Keratinocyte (primary cell): ENCODE data around the gene MAP3K20. TPM values are rescaled to one million over a fixed set of nuclear protein-coding genes. Genes with fewer than 3 reads are reported as not detected.

Experiments
- DNase-seq: peaks from one replicate; pipeline ENCODE4 v3.0.0-alpha.2; 2011; ENCODE audit warnings: low read depth, missing footprints, low spot score
- FAIRE-seq: peaks from 2 replicates; lab custom pipeline; 2011; peaks lifted over from hg19 to GRCh38; lab: Jason Lieb, UNC
- H2AFZ ChIP-seq: 2 replicates; pipeline ENCODE4 v1.6.0; 2012; ENCODE audit warnings: low read length, control low read depth, inconsistent platforms; ENCODE audit not compliant: control insufficient read depth
- H3K27ac ChIP-seq: 2 replicates; pipeline ENCODE4 v1.5.1; 2011; ENCODE audit warnings: low read length; ENCODE audit not compliant: control insufficient read depth, insufficient read depth
- H3K27me3 ChIP-seq: 3 replicates; pipeline ENCODE4 v1.6.0; 2011; ENCODE audit warnings: low read length; ENCODE audit not compliant: control insufficient read depth, insufficient read depth; ENCODE audit errors: extremely low read depth
- H3K36me3 ChIP-seq, 2 experiments: 2 replicates in 1 of 2; 3 replicates in 1 of 2; pipeline ENCODE4 v1.5.1; 2011; ENCODE audit warnings: low read length in 2 of 2, mild to moderate bottlenecking in 1 of 2; ENCODE audit not compliant: control insufficient read depth in 2 of 2, insufficient read depth in 2 of 2; ENCODE audit errors: extremely low read depth in 1 of 2
- H3K4me1 ChIP-seq: 3 replicates; pipeline ENCODE4 v1.5.1; 2011; ENCODE audit warnings: low read length; ENCODE audit not compliant: control insufficient read depth, insufficient read depth; ENCODE audit errors: extremely low read depth
- H3K4me2 ChIP-seq: 3 replicates; pipeline ENCODE4 v1.6.0; 2011; ENCODE audit warnings: low read depth, low read length; ENCODE audit not compliant: control insufficient read depth, insufficient read depth; ENCODE audit errors: extremely low read depth
- H3K4me3 ChIP-seq, 3 experiments: fragments of 200-600 bp in 1 of 3; sonication (generic) in 1 of 3; 2 replicates in 2 of 3; 3 replicates in 1 of 3; pipeline ENCODE4 v1.5.1; 2011 to 2016; ENCODE audit warnings: low read length in 3 of 3, mild to moderate bottlenecking in 3 of 3, control low read depth in 2 of 3, inconsistent platforms in 1 of 3, low read depth in 1 of 3, mixed read lengths in 1 of 3, mixed run types in 1 of 3, moderate library complexity in 1 of 3; ENCODE audit not compliant: control insufficient read depth in 2 of 3, insufficient read depth in 2 of 3; ENCODE audit errors: extremely low read depth in 1 of 3
- H3K79me2 ChIP-seq: 2 replicates; pipeline ENCODE4 v1.6.0; 2012; ENCODE audit warnings: low read length; ENCODE audit not compliant: control insufficient read depth, insufficient read depth
- H3K9ac ChIP-seq: 3 replicates; pipeline ENCODE4 v1.6.0; 2011; ENCODE audit warnings: low read length; ENCODE audit not compliant: control insufficient read depth, insufficient read depth; ENCODE audit errors: extremely low read depth
- H3K9me1 ChIP-seq: 3 replicates; pipeline ENCODE4 v1.6.0; 2011; ENCODE audit warnings: low read length; ENCODE audit not compliant: control insufficient read depth, insufficient read depth; ENCODE audit errors: extremely low read depth
- H3K9me3 ChIP-seq: 2 replicates; pipeline ENCODE4 v1.5.1; 2012; ENCODE audit warnings: low read depth, low read length; ENCODE audit not compliant: control insufficient read depth
- H4K20me1 ChIP-seq: 3 replicates; pipeline ENCODE4 v1.6.0; 2011; ENCODE audit warnings: low read length; ENCODE audit not compliant: control insufficient read depth, insufficient read depth; ENCODE audit errors: extremely low read depth
- CTCF ChIP-seq, 3 experiments: IDR thresholded peaks in 1 of 3; conservative IDR thresholded peaks in 1 of 3; optimal IDR thresholded peaks in 1 of 3; 2 replicates in 2 of 3; 3 replicates in 1 of 3; pipeline versions ENCODE3 to v1.5.1; 2011; ENCODE audit warnings: low read length in 3 of 3, mild to moderate bottlenecking in 3 of 3, moderate library complexity in 2 of 3, control low read depth in 1 of 3, inconsistent platforms in 1 of 3; ENCODE audit not compliant: insufficient read depth in 2 of 3; ENCODE audit errors: extremely low read depth in 1 of 3
- EZH2 ChIP-seq: IDR thresholded peaks from one replicate; pipeline ENCODE4 v1.6.1; 2012; ENCODE audit warnings: inconsistent platforms, mild to moderate bottlenecking, low read length, moderate library complexity
- dilution Hi-C: fragments of 300-500 bp; cut with MboI; formaldehyde crosslinking; loops from one replicate; pipeline ENCODE4 v1.7.0; 2020; ENCODE audit warnings: low sequenced_read_pairs; ENCODE audit not compliant: extremely low pct_ligation_motif_present
- polyA minus RNA-seq, 3 experiments: library from RNA; depleted of rRNA, polyadenylated mRNA; stranded (reverse); fragments of >200 nt; gene quantifications; 1 replicate in 1 of 3; 2 replicates in 1 of 3; 3 replicates in 1 of 3; pipeline ENCODE4 v1.2.3, GENCODE V29; 2011
- polyA plus RNA-seq, 5 experiments: library from polyadenylated mRNA; depleted of rRNA in 3 of 5; stranded (reverse) in 3 of 5; stranded (forward) in 1 of 5; unstranded in 1 of 5; fragments of >200 nt; gene quantifications; 1 replicate in 1 of 5; 2 replicates in 3 of 5; 3 replicates in 1 of 5; pipeline versions ENCODE4 v1.2.1 to v1.2.3, GENCODE V29; 2011 to 2012; ENCODE audit warnings: missing spikeins in 2 of 5, low read depth in 1 of 5, low replicate concordance in 1 of 5

The MAP3K20 gene
- polyA plus RNA-seq (23.9 to 31.7 TPM (median 28.1 TPM) in 3 replicates), polyA minus RNA-seq (8.5 to 72.1 TPM (median 43.9 TPM) in 3 replicates)
- polyA plus RNA-seq (2011; ENCODE audit: low read depth) = 16.6 TPM
- 18.3 and 35.3 TPM in 2 replicates for polyA plus RNA-seq (2011; cell fraction: cytosol; rRNA removed)
- 21.7 and 21.9 TPM in 2 replicates for polyA plus RNA-seq (2011; cell fraction: nucleus; rRNA removed)
- polyA plus RNA-seq (2012; ENCODE audit: low replicate concordance) = 17.5 and 24.7 TPM in 2 replicates
- 59.5 TPM for polyA minus RNA-seq (2011; cell fraction: cytosol; rRNA and poly(A)+ RNA removed)
- polyA minus RNA-seq (2011; cell fraction: nucleus; rRNA and poly(A)+ RNA removed) = 16.7 and 40.3 TPM in 2 replicates

- Histone ChIP-seq H3K9me3 (no peaks in the 10 kb centered on the region), H3K9me1 (no peaks in the 10 kb centered on the region), H2AFZ (peak within 1 kb of the TSS; percentile 91), H3K27ac (peak within 1 kb of the TSS; percentile 96), H3K79me2 (peaks cover 45% of the 10 kb centered on the region), H3K27me3 (no peaks in the 10 kb centered on the region), H3K36me3 (no peaks in the 10 kb centered on the region), H3K4me2 (peak within 1 kb of the TSS; percentile 97), H3K4me3 (peak within 1 kb of the TSS; percentile 49 to 95 (median 90)), H4K20me1 (no peaks in the 10 kb centered on the region), H3K9ac (peak within 1 kb of the TSS; percentile 98), H3K4me1 (peaks cover 34% of the 10 kb centered on the region)
- no peak for TF ChIP-seq EZH2
- TF ChIP-seq CTCF (optimal IDR thresholded peaks at IDR 0.05 in 1 of 3, IDR thresholded peaks at IDR 0.05 in 1 of 3, conservative IDR thresholded peaks at IDR 0.05 in 1 of 3; ENCODE audit: extremely low read depth in 1 of 3, insufficient read depth in 2 of 3, low read length in 3 of 3) = peak; percentile 20 to 92 (median 61)
- DNase-seq (no peak), FAIRE-seq (no peak)
- dilution Hi-C loops = no loop called here
These were observed at the start of gene MAP3K20 for GRCh38 chr2:173075781-173076580. Gene MAP3K20 (plus strand): TSS chr2:173075846. CDS start chr2:173091032, 15,186 bp downstream.

GRCh38 chr2:173026479-173026878, 49.2 kb upstream of the MAP3K20 start:
- Histone ChIP-seq H3K4me3 (no peak overlapping the region), H3K4me2 (no peak overlapping the region), H3K9me3 (no peaks in the 10 kb centered on the region), H3K79me2 (no peaks in the 10 kb centered on the region), H3K4me1 (peaks cover 10% of the 10 kb centered on the region), H2AFZ (no peak overlapping the region), H4K20me1 (no peaks in the 10 kb centered on the region), H3K27ac (no peak overlapping the region), H3K9me1 (no peaks in the 10 kb centered on the region), H3K36me3 (no peaks in the 10 kb centered on the region), H3K9ac (no peak overlapping the region), H3K27me3 (no peaks in the 10 kb centered on the region)
- no peak for TF ChIP-seq CTCF (optimal IDR thresholded peaks at IDR 0.05 in 1 of 3, IDR thresholded peaks at IDR 0.05 in 1 of 3, conservative IDR thresholded peaks at IDR 0.05 in 1 of 3; ENCODE audit: extremely low read depth in 1 of 3, insufficient read depth in 2 of 3, low read length in 3 of 3)
- TF ChIP-seq EZH2 = no peak
- DNase-seq (no peak), FAIRE-seq (no peak)
- dilution Hi-C loops = loop anchor here (25.0 kb wide), 1 partner anchor 161 kb away; no protein-coding TSS in a partner anchor
